ENCODE measurements around the gene TNS3.

- TF ChIP-seq CTCF (IDR thresholded peaks at IDR 0.05; ENCODE audit: insufficient read depth, low read depth, low read length) = no peak
- TF ChIP-seq EZH2 (IDR thresholded peaks at IDR 0.05; ENCODE audit: insufficient read depth, low read length) = no peak
Observed at GRCh38 chr7:47382200-47382599, 199.7 kb downstream of the TNS3 start.
